GM12878 (cell line): Measurements from ENCODE around the gene NR2E3. TPM values are rescaled to one million over a fixed set of nuclear protein-coding genes. Genes with fewer than 3 reads are reported as not detected.

Source experiments
- ATAC-seq: fragments of 200-7000 bp; cut with Tn5 transposase; 3 replicates; pipeline ENCODE4 v1.9.1; 2020; ENCODE audit warnings: mild to moderate bottlenecking, moderate library complexity
- BruUV-seq: library from RNA; stranded (reverse); fragments of 400-500 nt; replicated peaks from 2 replicates; lab custom pipeline; 2021; lab: Mats Ljungman, UMichigan
- CTCF ChIA-PET: fragments of 300-600 bp; sonication (Branson Sonifier 250); formaldehyde crosslinking; extraction: SDS; loops from one replicate; lab custom pipeline; 2021; ENCODE audit warnings: inconsistent platforms; lab: Yijun Ruan, JAX
- POLR2A ChIA-PET: fragments of 350-600 bp; formaldehyde crosslinking; extraction: SDS; loops from one replicate; lab custom pipeline; 2021; ENCODE audit warnings: inconsistent platforms; lab: Charles Lee
- RAD21 ChIA-PET: fragments of 300-600 bp; sonication (Branson Sonifier 250); formaldehyde crosslinking; loops from one replicate; lab custom pipeline; 2023; ENCODE audit warnings: antibody characterized with exemption; ENCODE audit not compliant: unreplicated experiment; lab: Charles Lee
- SMC1A ChIA-PET: fragments of 300-600 bp; sonication (Branson Sonifier 250); formaldehyde crosslinking; loops from one replicate; lab custom pipeline; 2023; ENCODE audit not compliant: unreplicated experiment, uncharacterized antibody; lab: Charles Lee
- DNase-seq: peaks from one replicate; pipeline ENCODE4 v3.0.0-alpha.2; 2011; ENCODE audit warnings: low read depth, low spot score
- FAIRE-seq: peaks from 3 replicates; lab custom pipeline; 2011; peaks lifted over from hg19 to GRCh38; lab: Jason Lieb, UNC
- H2AFZ ChIP-seq: 2 replicates; pipeline ENCODE4 v1.6.0; 2011; ENCODE audit warnings: low read depth, low read length, control low read depth; ENCODE audit not compliant: control insufficient read depth
- H3K27ac ChIP-seq: 2 replicates; pipeline ENCODE4 v1.5.1; 2011; ENCODE audit warnings: control low read depth; ENCODE audit not compliant: control insufficient read depth, insufficient read depth
- H3K27me3 ChIP-seq, 2 experiments: replicated peaks in 1 of 2; 2 replicates each; pipeline versions ENCODE4 v1.6.0 to v1.6.1; 2011; ENCODE audit warnings: low read length in 1 of 2; ENCODE audit not compliant: control insufficient read depth in 2 of 2, insufficient read depth in 2 of 2
- H3K36me3 ChIP-seq, 2 experiments: 2 replicates each; pipeline ENCODE4 v1.5.1; 2011; ENCODE audit warnings: low read length in 1 of 2; ENCODE audit not compliant: control insufficient read depth in 2 of 2, insufficient read depth in 2 of 2
- H3K4me1 ChIP-seq: 2 replicates; pipeline ENCODE4 v1.6.1; 2011; ENCODE audit warnings: mild to moderate bottlenecking, low read length, moderate library complexity, mixed read lengths; ENCODE audit not compliant: control insufficient read depth, insufficient read depth
- H3K4me2 ChIP-seq: 2 replicates; pipeline ENCODE4 v1.6.0; 2011; ENCODE audit warnings: control low read depth; ENCODE audit not compliant: control insufficient read depth, insufficient read depth
- H3K4me3 ChIP-seq: fragments of 200-600 bp; sonication (generic); 2 replicates; pipeline ENCODE4 v1.5.1; 2016
- H3K79me2 ChIP-seq: 2 replicates; pipeline ENCODE4 v1.6.0; 2011; ENCODE audit warnings: low read length; ENCODE audit not compliant: control insufficient read depth, insufficient read depth
- H3K9ac ChIP-seq: 2 replicates; pipeline ENCODE4 v1.8.0; 2011; ENCODE audit warnings: low read length, control low read depth, mixed read lengths; ENCODE audit not compliant: control insufficient read depth, insufficient read depth
- H3K9me3 ChIP-seq: replicated peaks from 3 replicates; pipeline ENCODE4 v1.5.1; 2011; ENCODE audit warnings: mild to moderate bottlenecking, low read length; ENCODE audit not compliant: control insufficient read depth, insufficient read depth
- H4K20me1 ChIP-seq: 2 replicates; pipeline ENCODE4 v1.6.0; 2011; ENCODE audit not compliant: control insufficient read depth, insufficient read depth
- CHD1 ChIP-seq: IDR thresholded peaks from 2 replicates; pipeline ENCODE4 v1.6.1; 2012; ENCODE audit warnings: low read depth, low read length, improper control_type of control experiment
- CTCF ChIP-seq, 3 experiments: IDR thresholded peaks in 2 of 3; conservative IDR thresholded peaks in 1 of 3; 2 replicates each; pipeline ENCODE4 v1.5.1; 2011; ENCODE audit warnings: low read depth in 3 of 3, low read length in 3 of 3, mild to moderate bottlenecking in 3 of 3, control low read depth in 2 of 3, moderate library complexity in 2 of 3, inconsistent platforms in 1 of 3, mixed read lengths in 1 of 3; ENCODE audit not compliant: control insufficient read depth in 2 of 3, insufficient read depth in 1 of 3; ENCODE audit errors: extremely low read depth in 1 of 3
- GABPA ChIP-seq: IDR thresholded peaks from 2 replicates; pipeline ENCODE4 v1.6.1; 2014; ENCODE audit warnings: antibody characterized with exemption, low read depth, mild to moderate bottlenecking, inconsistent platforms
- IKZF1 ChIP-seq: fragments of 450-650 bp; conservative IDR thresholded peaks from 2 replicates; pipeline ENCODE4 v1.6.1; 2017; ENCODE audit warnings: antibody characterized with exemption, mild to moderate bottlenecking
- ZBTB33 ChIP-seq: fragments of 450-650 bp; IDR thresholded peaks from 2 replicates; pipeline ENCODE4 v1.6.1; 2017; ENCODE audit warnings: mild to moderate bottlenecking
- WGBS: methylation state at CpG from one replicate; pipeline ENCODE4 v1.1.6; 2016; ENCODE audit warnings: low lambda C conversion rate; ENCODE audit not compliant: insufficient replicate concordance, insufficient coverage; ENCODE audit errors: missing lambda C conversion rate; 5-methylcytosine and 5-hydroxymethylcytosine counted together
- in situ Hi-C: fragments of 300-500 bp; cut with MboI; formaldehyde crosslinking; loops from 9 replicates; pipeline ENCODE4 v1.14.3; 2018; ENCODE audit warnings: mixed read lengths
- intact Hi-C: fragments of 100-400 bp; cut with micrococcal nuclease; formaldehyde crosslinking; loops from one replicate; pipeline ENCODE4 v1.14.2; 2022; ENCODE audit not compliant: unreplicated experiment
- polyA plus RNA-seq, 11 experiments: library from polyadenylated mRNA; depleted of rRNA in 4 of 11; unstranded in 6 of 11; stranded (reverse) in 5 of 11; fragments of >200 nt; fragmentation: Nextera tagmentation in 4 of 11; fragmentation: Illumina TruSeq in 1 of 11; extraction: Ambion mirVana in 4 of 11; extraction: Trizol in 1 of 11; gene quantifications; 1 replicate in 1 of 11; 2 replicates in 10 of 11; pipeline versions ENCODE4 v1.2.1 to v1.2.3, GENCODE V29; 2011 to 2016; ENCODE audit warnings: inconsistent platforms in 2 of 11, missing spikeins in 2 of 11, low read depth in 1 of 11
- total RNA-seq, 4 experiments: library from RNA; depleted of rRNA in 3 of 4; stranded (reverse); fragments of >200 nt in 3 of 4; fragmentation: Illumina TruSeq in 1 of 4; extraction: Trizol in 1 of 4; gene quantifications; 2 replicates each; pipeline versions ENCODE4 v1.2.1 to v1.2.3, GENCODE V29; 2013 to 2021

NR2E3 gene
- total and polyA plus RNA-seq, 10 of the 15 experiments (the other 5 are each of a cell fraction or from before 2014, with no cell fraction given) = 0.05 to 0.11 (median 0.11) TPM; not detected in 7

- FAIRE-seq (no peak), DNase-seq (no peak), ATAC-seq (peak; percentile 65)
- intact Hi-C loops = loop anchor here (1.0 kb wide), 1 partner anchor 372 kb away; no protein-coding TSS in a partner anchor
- H3K4me1 ChIP-seq = peaks cover 22% of the 10 kb centered on the region
- WGBS = 64% methylated on average over 6 of the region's 6 CpGs
- H3K36me3 ChIP-seq = no peaks in the 10 kb centered on the region
- no peak overlapping the region for H3K9ac ChIP-seq
- in situ Hi-C loops = no loop called here
- no TSS peak for BruUV-seq
- H3K79me2 ChIP-seq = no peaks in the 10 kb centered on the region
- H3K4me2 ChIP-seq = no peak overlapping the region
- no peaks in the 10 kb centered on the region for H3K9me3 ChIP-seq
- no peak overlapping the region for H3K4me3 ChIP-seq
- H4K20me1 ChIP-seq = no peaks in the 10 kb centered on the region
- no peak overlapping the region for H2AFZ ChIP-seq
- SMC1A ChIA-PET = interaction anchor here (1.7 kb wide), 1 partner anchor 371 kb away, joined by 4 read pairs; no protein-coding TSS in a partner anchor
- no peak for TF ChIP-seq GABPA
- no peak for TF ChIP-seq IKZF1
- TF ChIP-seq CHD1 = no peak
- peak; percentile 37 to 68 (median 48) for TF ChIP-seq CTCF (IDR thresholded peaks at IDR 0.05 in 2 of 3, conservative IDR thresholded peaks at IDR 0.05 in 1 of 3; ENCODE audit: control insufficient read depth in 2 of 3, extremely low read depth in 1 of 3, insufficient read depth in 1 of 3, low read depth in 3 of 3, low read length in 3 of 3)
- TF ChIP-seq ZBTB33 = no peak
- H3K27ac ChIP-seq = no peak overlapping the region
- RAD21 ChIA-PET = no interaction called here
- H3K27me3 ChIP-seq = no peaks in the 10 kb centered on the region; a peak in 1 of 4 replicates
- POLR2A ChIA-PET = interaction anchor here (0.6 kb wide), 1 partner anchor 307 kb away, joined by 4 read pairs; no protein-coding TSS in a partner anchor
- CTCF ChIA-PET = interaction anchor here (1.1 to 1.9 kb wide), 6 partner anchors 19 to 372 kb away, joined by 3 to 23 read pairs (median 8); partner anchors contain the start of gene NR2E3
These were observed 25.6 kb upstream of the NR2E3 start for GRCh38 chr15:71784719-71785118.
